ENCODE measurements around the gene GMPPA.

Gene GMPPA

DNA sequence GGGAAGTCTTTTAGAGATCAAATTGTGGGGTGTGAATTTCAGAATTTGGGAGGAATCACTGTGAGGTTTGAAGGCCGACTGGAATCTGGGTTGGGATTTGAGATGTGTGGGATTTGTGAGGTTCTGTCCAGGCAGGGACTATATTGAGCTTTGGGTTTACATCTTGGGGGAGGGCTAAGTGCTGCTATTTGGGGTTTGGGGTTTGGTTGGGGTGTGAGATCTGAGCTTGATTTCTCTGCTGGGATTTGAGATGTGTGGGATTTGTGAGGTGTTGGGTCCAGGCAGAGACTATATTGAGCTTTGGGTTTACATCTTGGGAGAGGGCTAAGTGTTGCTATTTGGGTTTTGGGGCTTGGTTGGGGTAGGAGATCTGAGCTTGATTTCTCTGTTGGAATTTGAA, 864 bp downstream of the GMPPA start:
- no peak for FAIRE-seq
- TF ChIP-seq TAF1 (IDR thresholded peaks at IDR 0.05; ENCODE audit: borderline replicate concordance, low read depth, low read length), result no peak
- no peak for TF ChIP-seq POLR2AphosphoS5 (IDR thresholded peaks at IDR 0.05; ENCODE audit: low read depth, low read length)
- no peak for TF ChIP-seq POLR2A (IDR thresholded peaks at IDR 0.05; ENCODE audit: low read depth, low read length)

DNA sequence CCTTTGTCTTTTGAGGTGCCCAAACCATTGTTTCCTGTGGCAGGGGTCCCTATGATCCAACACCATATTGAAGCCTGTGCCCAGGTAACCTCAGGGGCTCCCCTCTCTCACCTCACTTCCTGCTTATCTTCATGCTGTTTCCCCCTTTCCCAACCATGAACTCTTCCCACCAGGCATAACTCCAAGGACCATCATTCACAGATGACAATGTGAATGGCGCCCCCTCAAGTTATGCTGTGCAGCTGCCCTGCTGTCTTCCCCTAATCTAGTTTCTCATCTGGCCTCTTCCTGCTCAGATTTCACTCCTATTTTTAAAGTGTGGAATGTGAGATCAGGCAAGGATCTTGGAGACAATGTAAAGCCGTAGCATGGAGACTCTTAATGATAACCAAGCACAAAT, 1.4 kb downstream of the GMPPA start:
- no peak for FAIRE-seq
- TF ChIP-seq POLR2A (IDR thresholded peaks at IDR 0.05; ENCODE audit: low read depth, low read length) (no peak), POLR2AphosphoS5 (IDR thresholded peaks at IDR 0.05; ENCODE audit: low read depth, low read length) (no peak), TAF1 (IDR thresholded peaks at IDR 0.05; ENCODE audit: borderline replicate concordance, low read depth, low read length) (no peak)
- no peak for DNase-seq (ENCODE audit: insufficient read length)

More for the DNA sequence above, 864 bp downstream of the GMPPA start:
- DNase-seq (ENCODE audit: insufficient read length), result no peak

DNA sequence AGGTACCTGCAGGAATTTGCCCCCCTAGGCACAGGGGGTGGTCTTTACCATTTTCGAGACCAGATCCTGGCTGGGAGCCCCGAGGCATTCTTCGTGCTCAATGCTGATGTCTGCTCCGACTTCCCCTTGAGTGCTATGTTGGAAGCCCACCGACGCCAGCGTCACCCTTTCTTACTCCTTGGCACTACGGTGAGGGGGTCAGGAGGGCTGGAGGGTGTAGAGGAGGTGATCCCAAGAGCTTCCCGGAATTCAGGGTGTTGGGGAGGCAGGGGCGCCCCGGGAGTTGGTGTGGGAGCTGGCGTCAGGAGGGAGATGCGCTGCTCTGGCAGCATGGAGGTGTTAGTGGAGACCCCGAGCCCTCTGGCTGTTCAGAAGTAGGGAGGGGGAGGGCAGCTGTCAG, 3.2 kb downstream of the GMPPA start:
- TF ChIP-seq POLR2AphosphoS5 (IDR thresholded peaks at IDR 0.05; ENCODE audit: low read depth, low read length) (no peak), TAF1 (IDR thresholded peaks at IDR 0.05; ENCODE audit: borderline replicate concordance, low read depth, low read length) (no peak), POLR2A (IDR thresholded peaks at IDR 0.05; ENCODE audit: low read depth, low read length) (no peak)
- FAIRE-seq (no peak), DNase-seq (ENCODE audit: insufficient read length) (no peak)

DNA sequence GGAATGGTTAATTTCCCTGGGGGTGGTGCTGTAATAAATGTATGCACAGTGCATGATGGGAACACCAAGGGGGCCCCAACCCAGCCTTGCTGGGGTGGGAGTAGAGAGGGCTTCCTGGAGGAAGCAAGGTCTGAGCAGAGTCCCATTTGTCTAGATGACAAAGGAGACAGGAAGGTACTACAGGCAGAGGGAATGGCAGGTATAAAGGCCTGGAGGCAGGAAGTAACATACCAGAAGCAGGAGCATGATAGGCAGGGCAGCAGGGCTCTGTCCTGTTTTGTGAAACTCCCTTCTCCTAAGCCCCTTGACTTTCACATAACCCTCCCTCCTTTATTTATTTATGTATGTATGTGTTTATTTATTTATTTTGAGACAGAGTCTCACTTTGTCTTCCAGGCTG, 3.9 kb downstream of the GMPPA start:
- no peak for FAIRE-seq
- DNase-seq (ENCODE audit: insufficient read length), result no peak
- TF ChIP-seq POLR2AphosphoS5 (IDR thresholded peaks at IDR 0.05; ENCODE audit: low read depth, low read length) (no peak), TAF1 (IDR thresholded peaks at IDR 0.05; ENCODE audit: borderline replicate concordance, low read depth, low read length) (no peak), POLR2A (IDR thresholded peaks at IDR 0.05; ENCODE audit: low read depth, low read length) (no peak)

DNA sequence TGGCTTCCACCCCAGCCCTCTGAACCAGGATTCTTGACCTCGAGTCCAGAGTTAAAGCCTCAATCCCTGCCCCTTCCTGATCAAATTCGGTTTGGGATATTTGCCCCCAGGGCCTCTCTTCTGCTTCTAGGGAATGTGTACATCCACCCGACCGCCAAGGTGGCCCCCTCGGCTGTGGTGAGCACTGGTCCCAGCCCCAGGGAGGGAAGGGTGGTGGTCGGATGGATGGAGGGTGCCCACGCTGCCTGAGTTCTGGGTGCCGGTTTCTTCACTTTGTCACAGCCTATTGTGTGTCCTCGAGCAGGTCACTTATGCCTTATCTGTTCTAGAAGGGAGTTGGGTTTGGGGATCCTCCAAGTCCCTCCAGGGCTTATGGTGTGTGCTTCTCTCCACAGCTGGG, 6.9 kb downstream of the GMPPA start:
- DNase-seq (ENCODE audit: insufficient read length), result no peak
- no peak for FAIRE-seq
- TF ChIP-seq TAF1 (IDR thresholded peaks at IDR 0.05; ENCODE audit: borderline replicate concordance, low read depth, low read length), result no peak
- no peak for TF ChIP-seq POLR2AphosphoS5 (IDR thresholded peaks at IDR 0.05; ENCODE audit: low read depth, low read length)
- TF ChIP-seq POLR2A (IDR thresholded peaks at IDR 0.05; ENCODE audit: low read depth, low read length), result no peak

DNA sequence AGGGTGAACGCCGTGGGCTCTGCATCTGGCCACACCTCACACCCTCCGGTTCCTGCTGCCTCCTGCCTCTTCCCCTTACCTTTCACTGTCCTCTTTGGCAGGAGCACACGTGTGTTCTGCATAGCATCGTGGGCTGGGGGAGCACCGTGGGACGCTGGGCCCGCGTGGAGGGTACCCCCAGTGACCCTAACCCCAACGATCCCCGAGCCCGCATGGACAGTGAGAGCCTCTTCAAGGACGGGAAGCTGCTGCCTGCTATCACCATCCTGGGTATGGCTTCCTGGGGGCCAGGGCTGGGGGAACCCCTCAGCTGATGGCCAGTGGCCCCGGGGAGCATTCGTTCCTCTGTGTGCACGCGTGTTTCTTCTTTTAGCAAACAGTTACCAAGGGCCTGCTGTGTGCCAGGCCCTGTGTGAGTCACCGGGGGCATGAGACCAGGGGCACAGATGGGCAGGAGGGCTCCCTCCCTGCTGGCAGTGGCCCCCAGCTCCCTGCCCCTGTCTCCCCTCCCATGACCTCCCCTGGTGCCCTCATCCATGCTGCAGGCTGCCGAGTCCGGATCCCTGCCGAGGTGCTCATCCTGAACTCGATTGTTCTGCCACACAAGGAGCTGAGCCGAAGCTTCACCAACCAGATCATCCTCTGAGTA, 7.6 kb downstream of the GMPPA start:
- DNase-seq (ENCODE audit: insufficient read length) (no peak), FAIRE-seq (no peak)
- TF ChIP-seq POLR2AphosphoS5 (IDR thresholded peaks at IDR 0.05; ENCODE audit: low read depth, low read length) (no peak), TAF1 (IDR thresholded peaks at IDR 0.05; ENCODE audit: borderline replicate concordance, low read depth, low read length) (no peak), POLR2A (IDR thresholded peaks at IDR 0.05; ENCODE audit: low read depth, low read length) (no peak)

DNA sequence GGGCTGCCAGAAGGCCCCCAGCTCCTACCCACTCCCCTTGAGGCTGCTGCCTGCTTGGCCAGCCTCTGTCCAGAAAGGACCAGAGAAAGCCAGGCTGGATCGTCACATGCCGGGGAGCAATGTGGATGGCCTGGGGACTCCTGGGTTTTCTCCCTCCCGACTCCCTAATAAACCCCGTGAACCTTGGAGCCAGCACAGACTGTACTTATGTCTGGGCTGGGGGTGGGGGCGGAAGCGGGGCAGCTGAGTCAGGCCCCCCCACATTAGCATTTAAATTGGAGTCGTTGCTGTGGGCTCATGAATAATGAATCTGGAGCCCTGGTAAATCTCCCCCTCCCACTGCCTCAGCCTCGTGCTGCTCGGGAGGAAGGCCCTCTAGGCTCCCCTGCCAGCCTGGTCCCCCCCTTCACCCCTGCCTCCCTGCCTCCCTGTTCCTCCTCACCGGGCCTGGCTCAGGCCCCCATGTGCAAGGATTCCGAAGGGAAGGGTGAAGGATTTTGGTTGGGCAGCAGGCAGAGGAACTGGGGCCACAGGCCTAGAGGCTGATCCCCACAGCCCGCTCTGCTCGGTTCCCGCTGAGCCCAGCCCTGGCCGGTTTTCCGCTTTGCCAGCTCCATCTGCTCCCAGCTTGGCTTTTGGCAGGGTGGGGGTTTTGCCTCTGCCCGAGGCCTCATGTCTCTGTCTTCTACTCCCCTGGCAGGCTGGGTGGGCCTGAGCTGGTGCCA, 8.3 kb downstream of the GMPPA start:
- TF ChIP-seq TAF1 (IDR thresholded peaks at IDR 0.05; ENCODE audit: borderline replicate concordance, low read depth, low read length), result no peak
- no peak for TF ChIP-seq POLR2A (IDR thresholded peaks at IDR 0.05; ENCODE audit: low read depth, low read length)
- no peak for TF ChIP-seq POLR2AphosphoS5 (IDR thresholded peaks at IDR 0.05; ENCODE audit: low read depth, low read length)
- FAIRE-seq, result no peak
- DNase-seq (ENCODE audit: insufficient read length), result no peak

DNA sequence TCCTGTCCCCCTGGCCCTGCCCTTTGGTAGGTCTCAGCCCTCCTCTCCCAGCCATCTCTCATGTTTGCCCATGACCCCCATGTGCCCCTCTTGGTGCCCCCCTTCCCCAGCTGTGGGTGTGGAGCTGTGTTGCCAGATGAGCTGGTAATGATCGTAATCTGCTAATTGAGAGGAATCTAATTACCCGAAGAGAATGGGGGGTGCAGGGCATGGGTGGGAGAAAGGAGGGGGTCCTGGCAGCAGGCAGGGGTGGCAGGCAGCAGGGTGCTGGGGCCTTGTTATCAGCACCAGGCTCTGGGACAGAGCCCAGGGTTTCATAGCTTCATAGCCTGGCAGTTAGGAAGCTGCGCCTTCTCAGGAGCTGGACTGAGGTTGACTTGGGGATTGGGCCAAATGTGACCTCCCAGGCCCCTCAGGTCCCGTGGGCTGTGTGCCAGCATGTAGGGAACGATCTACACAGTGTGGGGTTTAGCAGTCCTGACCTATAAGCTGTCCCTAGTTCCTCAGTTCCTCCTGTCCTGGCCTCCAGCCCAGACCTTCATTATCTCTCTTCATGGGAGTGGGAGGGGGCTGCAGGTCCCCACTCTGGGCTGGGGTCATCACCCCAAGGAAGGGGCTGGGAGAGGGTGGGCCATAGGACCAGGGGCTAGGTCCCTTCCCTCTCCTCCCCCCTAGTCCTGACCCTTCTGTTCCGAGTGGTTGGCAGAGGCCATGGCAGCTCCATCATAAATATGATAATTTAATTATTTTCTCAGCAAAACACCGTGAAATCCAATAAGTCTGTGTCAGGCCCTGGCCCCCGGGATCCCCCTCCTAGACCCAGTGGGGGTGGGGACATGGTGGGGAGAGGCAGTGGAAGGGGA, 9.1 kb downstream of the GMPPA start:
- no peak for FAIRE-seq
- no peak for DNase-seq (ENCODE audit: insufficient read length)
- TF ChIP-seq POLR2AphosphoS5 (IDR thresholded peaks at IDR 0.05; ENCODE audit: low read depth, low read length) (no peak), TAF1 (IDR thresholded peaks at IDR 0.05; ENCODE audit: borderline replicate concordance, low read depth, low read length) (no peak), POLR2A (IDR thresholded peaks at IDR 0.05; ENCODE audit: low read depth, low read length) (no peak)

DNA sequence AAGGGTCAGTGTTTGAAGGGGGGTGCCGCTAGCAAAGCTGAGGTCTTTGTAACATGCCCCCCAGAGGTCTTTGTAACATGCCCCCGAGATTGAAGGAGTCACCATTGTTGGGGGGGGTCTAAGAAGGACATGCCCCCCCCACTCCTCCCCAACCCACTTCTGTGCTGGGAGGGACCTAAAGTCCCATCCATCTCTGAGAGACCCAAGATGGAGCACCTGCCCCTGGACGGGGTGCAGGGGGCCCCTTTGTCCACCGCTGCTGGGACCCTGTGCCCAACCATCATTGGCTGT, 9.7 kb downstream of the GMPPA start:
- TF ChIP-seq POLR2A (IDR thresholded peaks at IDR 0.05; ENCODE audit: low read depth, low read length), result no peak
- no peak for TF ChIP-seq POLR2AphosphoS5 (IDR thresholded peaks at IDR 0.05; ENCODE audit: low read depth, low read length)
- no peak for TF ChIP-seq TAF1 (IDR thresholded peaks at IDR 0.05; ENCODE audit: borderline replicate concordance, low read depth, low read length)
- no peak for FAIRE-seq
- DNase-seq (ENCODE audit: insufficient read length), result no peak

DNA sequence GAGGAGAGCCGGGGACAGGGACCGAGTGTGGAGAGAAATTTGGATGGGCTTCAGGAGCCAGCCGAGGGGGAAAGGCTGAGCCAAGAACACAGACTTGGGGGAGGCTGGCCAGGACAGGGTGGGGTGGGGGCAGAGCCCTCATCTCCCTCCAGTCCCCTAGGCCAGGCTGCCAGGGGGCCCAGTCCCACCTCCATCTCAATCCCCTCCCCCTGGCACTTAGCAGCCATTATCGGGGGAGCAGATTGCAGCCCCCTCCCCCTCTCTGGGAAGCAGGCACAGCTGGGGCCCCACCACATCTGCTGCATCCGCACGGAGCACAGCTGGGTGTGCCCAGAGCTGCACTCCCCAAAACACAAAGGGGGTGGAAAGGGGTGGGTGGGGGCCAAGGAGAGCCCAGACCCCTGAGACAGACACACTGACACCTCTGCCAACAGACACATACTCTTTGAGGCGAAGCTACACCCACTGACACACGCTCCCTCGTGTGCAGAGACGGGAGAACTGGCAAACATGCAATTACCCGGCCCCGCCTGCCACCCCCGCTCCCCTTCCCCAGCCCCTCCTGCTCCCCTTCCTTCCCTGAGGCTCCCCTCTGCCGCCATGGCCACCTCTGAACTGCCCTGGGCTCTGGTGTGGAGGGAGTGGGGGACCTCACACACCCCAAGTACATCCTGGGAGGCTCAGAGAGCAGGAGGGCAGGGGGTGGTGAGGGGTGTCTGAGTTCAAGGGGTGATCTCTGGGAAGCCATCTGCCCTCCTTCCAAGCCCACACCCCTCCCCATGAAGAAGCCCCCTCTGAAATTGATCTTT, 10.5 kb downstream of the GMPPA start:
- TF ChIP-seq TAF1 (IDR thresholded peaks at IDR 0.05; ENCODE audit: borderline replicate concordance, low read depth, low read length) (no peak), POLR2AphosphoS5 (IDR thresholded peaks at IDR 0.05; ENCODE audit: low read depth, low read length) (no peak), POLR2A (IDR thresholded peaks at IDR 0.05; ENCODE audit: low read depth, low read length) (no peak)
- FAIRE-seq (no peak), DNase-seq (ENCODE audit: insufficient read length) (no peak)
